ENCODE results near the gene GPRC5D. TPM values are rescaled to one million over a fixed set of nuclear protein-coding genes. Genes with fewer than 3 reads are reported as not detected.

Gene GPRC5D
- total and polyA plus RNA-seq, 8 donors, result 0.18 TPM; not detected in 7

- peak overlapping the region in 3 of 4 donors; percentile 53 to 61 (median 54) for H3K4me3 ChIP-seq
- H3K9me3 ChIP-seq, result no peaks in the 10 kb centered on the region
- peaks cover 0 to 28% (median 3%) of the 10 kb centered on the region in 3 donors for H3K27me3 ChIP-seq
- H3K36me3 ChIP-seq, result no peaks in the 10 kb centered on the region
- intact Hi-C loops (cut with DNase I; ENCODE audit: low total_unique reads), result no loop called here
- peak in 1 of 2 donors; percentile 54 for DNase-seq
- TF ChIP-seq CTCF (IDR thresholded peaks at IDR 0.05) (no peak), EP300 (IDR thresholded peaks at IDR 0.05) (no peak), POLR2AphosphoS5 (IDR thresholded peaks at IDR 0.05) (no peak), POLR2A (IDR thresholded peaks at IDR 0.05) (no peak)
- peak overlapping the region; percentile 73 to 94 (median 88) for H3K27ac ChIP-seq
- H3K4me1 ChIP-seq, result peaks cover 8 to 38% (median 22%) of the 10 kb centered on the region in 4 donors
- WGBS, 5 donors, result 16 to 48% (median 29%) methylated on average over 10 of the region's 10 CpGs
Observed at GRCh38 chr12:12892681-12893141, 59.3 kb downstream of the GPRC5D start.

- peaks cover 0 to 28% (median 3%) of the 10 kb centered on the region in 3 donors for H3K27me3 ChIP-seq
- WGBS, 5 donors, result 16 to 28% (median 18%) methylated on average over 7 of the region's 7 CpGs
- peak overlapping the region; percentile 80 to 94 (median 88) for H3K27ac ChIP-seq
- H3K4me3 ChIP-seq, result peak overlapping the region; percentile 50 to 61 (median 54)
- DNase-seq, result no peak
- H3K4me1 ChIP-seq, result peaks cover 8 to 33% (median 22%) of the 10 kb centered on the region in 4 donors
- intact Hi-C loops (cut with DNase I; ENCODE audit: low total_unique reads), result no loop called here
- TF ChIP-seq POLR2AphosphoS5 (IDR thresholded peaks at IDR 0.05) (no peak), CTCF (IDR thresholded peaks at IDR 0.05) (no peak), POLR2A (IDR thresholded peaks at IDR 0.05) (no peak), EP300 (IDR thresholded peaks at IDR 0.05) (no peak)
- no peaks in the 10 kb centered on the region for H3K36me3 ChIP-seq
- no peaks in the 10 kb centered on the region for H3K9me3 ChIP-seq
Observed at GRCh38 chr12:12891881-12892355, 60.1 kb downstream of the GPRC5D start.

- Histone ChIP-seq H3K27ac (peak within 1 kb of the TSS; percentile 81 to 94 (median 88)), H3K36me3 (no peaks in the 10 kb centered on the region), H3K4me1 (peaks cover 8 to 29% (median 22%) of the 10 kb centered on the region in 4 donors), H3K9me3 (no peaks in the 10 kb centered on the region), H3K4me3 (peak within 1 kb of the TSS; percentile 50 to 61 (median 54)), H3K27me3 (peaks cover 0 to 28% (median 3%) of the 10 kb centered on the region in 3 donors)
- intact Hi-C loops (cut with DNase I; ENCODE audit: low total_unique reads), result no loop called here
- WGBS, 5 donors, result 1 to 2% (median 1%) methylated on average over 41 to 50 of the region's 50 CpGs
- peak; percentile 87 to 96 for DNase-seq
- TF ChIP-seq POLR2A (IDR thresholded peaks at IDR 0.05) (peak in 1 of 4 donors; percentile 83), EP300 (IDR thresholded peaks at IDR 0.05) (no peak), CTCF (IDR thresholded peaks at IDR 0.05) (peak in 1 of 7 experiments; percentile 19), POLR2AphosphoS5 (IDR thresholded peaks at IDR 0.05) (peak; percentile 25 to 99 (median 92))
Observed at GRCh38 chr12:12891080-12891880, 60.7 kb downstream of the GPRC5D start, which contains the start of gene GPRC5A. Gene GPRC5A, plus strand, starts transcription at chr12:12891562. Its CDS starts 16,688 bp downstream, at chr12:12908250.

Small RNA genes lying within 50 kb of the gene (small RNA-seq; reads per million reads assigned to genes)
- 0 to 0.07 (median 0) reads per million in 4 donors for gene RF00604

Other genes with a start within 250 kb of the GPRC5D start
- 10 to 100 TPM; 22.9 to 60.8 (median 40.0) TPM for gene CDKN1B, start 234.8 kb downstream of the GPRC5D start, total RNA-seq
- 10 to 100 TPM; 17.7 to 27.6 (median 24.7) TPM for gene CDKN1B, start 234.8 kb downstream of the GPRC5D start, polyA plus RNA-seq
- 100 to 1,000 TPM in 1 of 5 donors, 10 to 100 TPM in 2, 1 to 10 TPM in 1, under 1 TPM in 1; 0.29 to 119 (median 21.0) TPM for gene APOLD1, start 166.5 kb downstream of the GPRC5D start, total RNA-seq
- gene APOLD1, start 166.5 kb downstream of the GPRC5D start, polyA plus RNA-seq, result 1 to 10 TPM; 1.9 to 5.4 (median 4.4) TPM
- gene DDX47, start 138.8 kb downstream of the GPRC5D start, total RNA-seq, result 100 to 1,000 TPM in 1 of 5 donors, 10 to 100 TPM in 3, 1 to 10 TPM in 1; 9.6 to 108 (median 21.4) TPM
- 10 to 100 TPM; 31.0 to 37.9 (median 32.6) TPM for gene DDX47, start 138.8 kb downstream of the GPRC5D start, polyA plus RNA-seq
- gene GPRC5A, start 60.6 kb downstream of the GPRC5D start, total RNA-seq, result 100 to 1,000 TPM in 1 of 5 donors, 10 to 100 TPM in 2, 1 to 10 TPM in 1, under 1 TPM in 1; 0.58 to 112 (median 39.5) TPM
- gene GPRC5A, start 60.6 kb downstream of the GPRC5D start, polyA plus RNA-seq, result 10 to 100 TPM in 1 of 3 donors, 1 to 10 TPM in 2; 4.0 to 89.1 (median 8.4) TPM
- 10 to 100 TPM in 2 of 5 donors, 1 to 10 TPM in 2, under 1 TPM in 1; 0.45 to 43.2 (median 8.2) TPM for gene HEBP1, start 48.1 kb upstream of the GPRC5D start, total RNA-seq
- 10 to 100 TPM; 41.7 to 57.3 (median 51.8) TPM for gene HEBP1, start 48.1 kb upstream of the GPRC5D start, polyA plus RNA-seq
- gene FAM234B, start 92.2 kb upstream of the GPRC5D start, total RNA-seq, result 1 to 10 TPM in 3 of 5 donors, not detected in 2; 4.1 to 6.2 (median 4.8) TPM
- gene FAM234B, start 92.2 kb upstream of the GPRC5D start, polyA plus RNA-seq, result under 1 TPM; 0.87 to 0.95 (median 0.92) TPM
- not detected for gene GSG1, start 151.5 kb upstream of the GPRC5D start, total RNA-seq
- gene GSG1, start 151.5 kb upstream of the GPRC5D start, polyA plus RNA-seq, result not detected
- gene EMP1, start 244.6 kb upstream of the GPRC5D start, total RNA-seq, result 100 to 1,000 TPM in 1 of 5 donors, 10 to 100 TPM in 3, 1 to 10 TPM in 1; 7.6 to 115 (median 23.9) TPM
- 100 to 1,000 TPM in 1 of 3 donors, 10 to 100 TPM in 1, 1 to 10 TPM in 1; 6.2 to 209 (median 12.5) TPM for gene EMP1, start 244.6 kb upstream of the GPRC5D start, polyA plus RNA-seq